K562 (cell line): ENCODE results near the gene FAAP100. TPM values are rescaled to one million over a fixed set of nuclear protein-coding genes. Genes with fewer than 3 reads are reported as not detected.

Experiments used
- CBFA2T3 ChIP-seq: fragments of 450-650 bp; IDR thresholded peaks from 2 replicates; pipeline ENCODE4 v1.6.1; 2017
- CHD4 ChIP-seq: fragments of 200-600 bp; sonication (generic); IDR thresholded peaks from 3 replicates; pipeline ENCODE4 v1.6.1; 2012; ENCODE audit warnings: low read depth, mild to moderate bottlenecking, mixed read lengths, low read length, inconsistent platforms; ENCODE audit not compliant: insufficient read depth, insufficient replicate concordance, poor library complexity, severe bottlenecking
- CTBP1 ChIP-seq: fragments of 450-650 bp; IDR thresholded peaks from 2 replicates; pipeline ENCODE4 v1.6.1; 2016; ENCODE audit warnings: borderline replicate concordance
- DACH1 ChIP-seq: fragments of 450-650 bp; IDR thresholded peaks from 2 replicates; pipeline ENCODE4 v1.6.1; 2018; ENCODE audit not compliant: partially characterized antibody
- DLX4 ChIP-seq: fragments of 250-450 bp; sonication (Bioruptor Pico); IDR thresholded peaks from 2 replicates; pipeline ENCODE4 v1.6.1; 2021; ENCODE audit warnings: mild to moderate bottlenecking
- GABPB1 ChIP-seq: sonication (generic); formaldehyde crosslinking; IDR thresholded peaks from 2 replicates; pipeline ENCODE4 v1.8.0; 2022; ENCODE audit warnings: mild to moderate bottlenecking, missing genetic modification reagents
- MNT ChIP-seq, 2 experiments: fragments of 450-650 bp; conservative IDR thresholded peaks; 2 replicates each; pipeline ENCODE4 v1.6.1; 2017; ENCODE audit warnings: mild to moderate bottlenecking in 2 of 2, moderate library complexity in 2 of 2
- PHF21A ChIP-seq: fragments of 450-650 bp; IDR thresholded peaks from 2 replicates; pipeline ENCODE4 v1.6.1; 2017; ENCODE audit warnings: low read depth, borderline replicate concordance
- POLR2A ChIP-seq: fragments of 450-650 bp; conservative IDR thresholded peaks from 2 replicates; pipeline ENCODE4 v1.6.1; 2016
- POLR3A ChIP-seq: IDR thresholded peaks from 2 replicates; pipeline ENCODE4 v1.6.1; 2011; ENCODE audit warnings: borderline replicate concordance, mild to moderate bottlenecking, moderate library complexity; ENCODE audit not compliant: insufficient read length, insufficient read depth; ENCODE audit errors: extremely low read depth
- RBM22 ChIP-seq: fragments of 200-400 bp; formaldehyde crosslinking; IDR thresholded peaks from 2 replicates; pipeline ENCODE4 v1.6.1; 2018; ENCODE audit warnings: low read length, low read depth; ENCODE audit not compliant: poor library complexity, severe bottlenecking
- SIN3B ChIP-seq: fragments of 450-650 bp; IDR thresholded peaks from 2 replicates; pipeline ENCODE4 v1.6.1; 2017; ENCODE audit warnings: low read depth, mild to moderate bottlenecking, moderate library complexity
- SPI1 ChIP-seq: IDR thresholded peaks from 2 replicates; pipeline ENCODE4 v1.6.1; 2011; ENCODE audit warnings: low read depth, low read length, control low read depth, borderline replicate concordance
- SRSF9 ChIP-seq: fragments of 200-400 bp; formaldehyde crosslinking; IDR thresholded peaks from 2 replicates; pipeline ENCODE4 v1.6.1; 2017; ENCODE audit warnings: low read depth, low read length, borderline replicate concordance
- SUPT5H ChIP-seq: fragments of 450-650 bp; IDR thresholded peaks from 2 replicates; pipeline ENCODE4 v1.6.1; 2016
- TRIM28 ChIP-seq: fragments of 450-650 bp; IDR thresholded peaks from 2 replicates; pipeline ENCODE4 v1.6.1; 2017
- U2AF1 ChIP-seq: fragments of 200-400 bp; formaldehyde crosslinking; optimal IDR thresholded peaks from 2 replicates; pipeline ENCODE3; 2017; ENCODE audit warnings: mild to moderate bottlenecking, low read depth, low read length, moderate library complexity
- ZBTB26 ChIP-seq: fragments of 450-650 bp; formaldehyde crosslinking; IDR thresholded peaks from 2 replicates; pipeline ENCODE4 v1.4.0; 2022; ENCODE audit warnings: missing genetic modification characterization
- ZBTB33 ChIP-seq: sonication (generic); formaldehyde crosslinking; IDR thresholded peaks from 2 replicates; pipeline ENCODE4 v1.8.1; 2023; ENCODE audit warnings: mild to moderate bottlenecking, missing genetic modification reagents
- ZFPM2 ChIP-seq: fragments of 250-450 bp; sonication (Bioruptor Pico); IDR thresholded peaks from 2 replicates; pipeline ENCODE4 v1.5.1; 2022; ENCODE audit warnings: mild to moderate bottlenecking
- ZKSCAN3 ChIP-seq: fragments of 250-450 bp; sonication (Bioruptor Pico); IDR thresholded peaks from 2 replicates; pipeline ENCODE4 v1.4.0; 2020
- ZNF124 ChIP-seq: sonication (generic); formaldehyde crosslinking; IDR thresholded peaks from 2 replicates; pipeline ENCODE4 v1.8.1; 2022; ENCODE audit warnings: missing genetic modification reagents
- ZSCAN32 ChIP-seq: fragments of 450-650 bp; formaldehyde crosslinking; IDR thresholded peaks from 2 replicates; pipeline ENCODE4 v1.4.0; 2020; ENCODE audit warnings: mild to moderate bottlenecking, moderate library complexity
- ZZZ3 ChIP-seq: fragments of 450-650 bp; IDR thresholded peaks from 2 replicates; pipeline ENCODE4 v1.6.1; 2016; ENCODE audit warnings: antibody characterized with exemption, mild to moderate bottlenecking, moderate library complexity
- polyA plus RNA-seq, 8 experiments: library from polyadenylated mRNA; depleted of rRNA in 4 of 8; stranded (reverse) in 5 of 8; unstranded in 3 of 8; fragments of >200 nt; fragmentation: Nextera tagmentation in 2 of 8; fragmentation: Illumina TruSeq in 1 of 8; extraction: Ambion mirVana in 2 of 8; extraction: Trizol in 1 of 8; gene quantifications; 2 replicates each; pipeline versions ENCODE4 v1.2.1 to v1.2.3, GENCODE V29; 2011 to 2014; ENCODE audit warnings: inconsistent platforms in 1 of 8, missing spikeins in 1 of 8
- total RNA-seq, 7 experiments: library from RNA; depleted of rRNA in 6 of 7; stranded (reverse); fragments of >200 nt in 6 of 7; fragmentation: Illumina TruSeq in 2 of 7; extraction: Trizol in 2 of 7; gene quantifications; 2 replicates each; pipeline versions ENCODE4 v1.2.1 to v1.2.3, GENCODE V29; 2011 to 2021; ENCODE audit warnings: low replicate concordance in 1 of 7

The FAAP100 gene
- total and polyA plus RNA-seq, 9 of the 15 experiments (the other 6 are each of a cell fraction or from before 2014, with no cell fraction given): 0.31 to 51.2 (median 12.6) TPM

GRCh38 chr17:81551458-81552243 lies 502 bp downstream of the FAAP100 start (continued):
- no peak for TF ChIP-seq DLX4 (CRISPR knock-in tag)
- TF ChIP-seq ZSCAN32: no peak
- TF ChIP-seq ZBTB26 (CRISPR knock-in tag): no peak
- TF ChIP-seq RBM22: no peak
- 0 out of 2 replicates have a peak, but pooled peaks have one; percentile 39 for TF ChIP-seq SUPT5H
- no peak for TF ChIP-seq U2AF1
- no peak for TF ChIP-seq ZNF124
- peak; percentile 36 to 54; a peak in 3 of 4 replicates for TF ChIP-seq MNT (conservative IDR thresholded peaks at IDR 0.05)
- no peak; the same call in 1 of the 2 replicates for TF ChIP-seq GABPB1 (CRISPR knock-in tag)
- no peak for TF ChIP-seq TRIM28
- TF ChIP-seq ZZZ3: no peak
- no peak for TF ChIP-seq CTBP1
- no peak for TF ChIP-seq POLR3A
- no peak for TF ChIP-seq ZKSCAN3 (CRISPR knock-in tag)
- TF ChIP-seq CHD4: no peak
- no peak for TF ChIP-seq ZBTB33 (CRISPR knock-in tag)
- TF ChIP-seq ZFPM2 (CRISPR knock-in tag): no peak
- no peak; the same call in 1 of the 2 replicates for TF ChIP-seq SIN3B
- peak; percentile 57 for TF ChIP-seq CBFA2T3
- no peak for TF ChIP-seq DACH1
- TF ChIP-seq POLR2A: peak; percentile 59
- no peak for TF ChIP-seq PHF21A
- TF ChIP-seq SRSF9: no peak
- no peak for TF ChIP-seq SPI1
